ENCODE data around the gene MEI1.
"Not testable (repeated sequence)": the region's sequence is repeated elsewhere in the genome, so short reads cannot be mapped to it uniquely, and the experiment has no call there.

The MEI1 gene

DNA sequence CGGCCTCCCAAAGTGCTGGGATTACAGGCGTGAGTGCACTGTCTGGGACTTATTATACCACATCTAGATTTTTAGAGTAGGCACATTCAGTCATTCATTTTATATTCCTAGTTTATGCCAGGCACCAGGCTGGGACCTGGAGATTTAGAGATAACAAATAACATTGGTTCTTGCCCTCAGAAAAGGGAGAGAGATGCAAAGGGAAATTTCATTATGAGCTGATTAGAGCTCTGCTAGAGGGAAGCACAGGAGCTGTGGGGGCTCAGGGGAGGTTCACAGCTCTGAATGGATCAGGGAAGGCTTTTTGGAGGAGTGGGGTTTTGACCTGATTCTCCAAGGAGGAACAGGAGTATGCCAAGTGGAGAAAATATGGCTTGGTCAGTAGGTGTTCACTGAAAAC is 32.3 kb downstream of the MEI1 start:
- H2AK5ac ChIP-seq (ENCODE audit: low read length) = no peak overlapping the region
- no peak overlapping the region for H4K5ac ChIP-seq (ENCODE audit: low read length)
- H4K8ac ChIP-seq (ENCODE audit: low read depth, low read length) = no peak overlapping the region
- no peak overlapping the region for H3K9ac ChIP-seq (ENCODE audit: low read length)
- H3K27me3 ChIP-seq (ENCODE audit: insufficient read depth, low read length, poor library complexity) = no peaks in the 10 kb centered on the region
- H3K4me2 ChIP-seq (ENCODE audit: low read length) = no peak overlapping the region
- WGBS (ENCODE audit: extremely low coverage, insufficient coverage, low lambda C conversion rate) = no CpG with 5 or more reads among the region's 2 CpGs
- H3K18ac ChIP-seq (ENCODE audit: low read length) = no peak overlapping the region
- no peak overlapping the region for H3K23ac ChIP-seq (ENCODE audit: low read length)
- H3K79me2 ChIP-seq (ENCODE audit: control insufficient read depth, insufficient read depth, low read length) = no peaks in the 10 kb centered on the region
- H2BK120ac ChIP-seq (ENCODE audit: low read depth, low read length) = no peak overlapping the region
- no peaks in the 10 kb centered on the region for H3K79me1 ChIP-seq (ENCODE audit: low read length)
- no peaks in the 10 kb centered on the region for H3K36me3 ChIP-seq (ENCODE audit: control insufficient read depth, insufficient read depth, low read length)
- H3K4ac ChIP-seq (ENCODE audit: low read depth, low read length) = no peak overlapping the region
- H3K27ac ChIP-seq (ENCODE audit: low read depth, low read length) = no peak overlapping the region
- no peak for DNase-seq
- H3K56ac ChIP-seq (ENCODE audit: low read length) = no peak overlapping the region
- H3K4me1 ChIP-seq (ENCODE audit: control insufficient read depth, low read depth, low read length) = no peaks in the 10 kb centered on the region
- H3K4me3 ChIP-seq (ENCODE audit: low read length) = no peak overlapping the region
- H2BK15ac ChIP-seq (replicated peaks; ENCODE audit: low read depth) = no peak overlapping the region
- H2BK5ac ChIP-seq (ENCODE audit: low read length) = no peak overlapping the region

- Histone ChIP-seq H3K27ac (ENCODE audit: low read depth, low read length) (no peak overlapping the region), H3K56ac (ENCODE audit: low read length) (no peak overlapping the region), H3K4ac (ENCODE audit: low read depth, low read length) (no peak overlapping the region), H3K27me3 (ENCODE audit: insufficient read depth, low read length, poor library complexity) (no peaks in the 10 kb centered on the region), H3K4me1 (ENCODE audit: control insufficient read depth, low read depth, low read length) (no peaks in the 10 kb centered on the region), H2BK120ac (ENCODE audit: low read depth, low read length) (no peak overlapping the region), H2BK15ac (replicated peaks; ENCODE audit: low read depth) (no peak overlapping the region), H3K79me1 (ENCODE audit: low read length) (no peaks in the 10 kb centered on the region), H2AK5ac (ENCODE audit: low read length) (no peak overlapping the region), H2BK5ac (ENCODE audit: low read length) (no peak overlapping the region), H3K23ac (ENCODE audit: low read length) (no peak overlapping the region), H3K79me2 (ENCODE audit: control insufficient read depth, insufficient read depth, low read length) (no peaks in the 10 kb centered on the region), H3K4me2 (ENCODE audit: low read length) (no peak overlapping the region), H4K8ac (ENCODE audit: low read depth, low read length) (no peak overlapping the region), H3K18ac (ENCODE audit: low read length) (no peak overlapping the region), H3K36me3 (ENCODE audit: control insufficient read depth, insufficient read depth, low read length) (no peaks in the 10 kb centered on the region), H3K9ac (ENCODE audit: low read length) (no peak overlapping the region), H4K5ac (ENCODE audit: low read length) (no peak overlapping the region), H3K4me3 (ENCODE audit: low read length) (no peak overlapping the region)
- DNase-seq = no peak
- WGBS (ENCODE audit: extremely low coverage, insufficient coverage, low lambda C conversion rate) = no CpG with 5 or more reads among the region's 7 CpGs
Measured at GRCh38 chr22:41732096-41732772, 32.9 kb downstream of the MEI1 start.

- H3K36me3 ChIP-seq (ENCODE audit: control insufficient read depth, insufficient read depth, low read length); H3K23ac ChIP-seq (ENCODE audit: low read length); H3K18ac ChIP-seq (ENCODE audit: low read length); H4K5ac ChIP-seq (ENCODE audit: low read length); H3K4me1 ChIP-seq (ENCODE audit: control insufficient read depth, low read depth, low read length); H3K4me2 ChIP-seq (ENCODE audit: low read length); H3K4me3 ChIP-seq (ENCODE audit: low read length); H4K8ac ChIP-seq (ENCODE audit: low read depth, low read length); H2BK5ac ChIP-seq (ENCODE audit: low read length); H3K4ac ChIP-seq (ENCODE audit: low read depth, low read length); H3K79me2 ChIP-seq (ENCODE audit: control insufficient read depth, insufficient read depth, low read length); H2BK120ac ChIP-seq (ENCODE audit: low read depth, low read length); H2AK5ac ChIP-seq (ENCODE audit: low read length); H3K79me1 ChIP-seq (ENCODE audit: low read length); H3K27me3 ChIP-seq (ENCODE audit: insufficient read depth, low read length, poor library complexity); DNase-seq; H3K56ac ChIP-seq (ENCODE audit: low read length); H2BK15ac ChIP-seq (replicated peaks; ENCODE audit: low read depth); H3K9ac ChIP-seq (ENCODE audit: low read length); H3K27ac ChIP-seq (ENCODE audit: low read depth, low read length): not testable (repeated sequence)
- WGBS (ENCODE audit: extremely low coverage, insufficient coverage, low lambda C conversion rate) = no CpG with 5 or more reads among the region's 4 CpGs
Measured at GRCh38 chr22:41733241-41733640, 33.9 kb downstream of the MEI1 start.

DNA sequence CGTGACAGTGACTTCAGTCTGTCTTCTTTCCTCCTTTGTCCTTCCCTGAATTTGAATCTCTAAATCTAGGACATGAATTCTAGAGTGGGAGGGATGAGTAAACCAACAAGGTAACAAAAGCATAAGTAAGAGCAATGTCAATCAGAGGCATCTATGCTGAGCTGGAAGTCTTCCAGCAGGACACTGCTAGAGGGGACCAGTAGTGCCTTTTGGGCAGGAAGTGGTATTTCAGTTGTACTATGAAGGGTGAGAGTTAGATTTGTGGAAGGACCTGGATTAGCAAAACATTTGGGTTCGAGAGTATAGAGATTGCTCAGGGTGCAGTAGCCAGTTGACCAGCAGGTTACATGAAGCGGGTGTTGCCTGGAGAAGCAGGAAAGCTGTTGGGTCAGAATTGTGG is 40.3 kb downstream of the MEI1 start:
- H3K9ac ChIP-seq (ENCODE audit: low read length) = no peak overlapping the region
- no peak overlapping the region for H2AK5ac ChIP-seq (ENCODE audit: low read length)
- H3K4me2 ChIP-seq (ENCODE audit: low read length) = no peak overlapping the region
- no peaks in the 10 kb centered on the region for H3K27me3 ChIP-seq (ENCODE audit: insufficient read depth, low read length, poor library complexity)
- H4K8ac ChIP-seq (ENCODE audit: low read depth, low read length) = no peak overlapping the region
- H3K4me3 ChIP-seq (ENCODE audit: low read length) = no peak overlapping the region
- no peak for DNase-seq
- no peak overlapping the region for H2BK5ac ChIP-seq (ENCODE audit: low read length)
- H3K79me1 ChIP-seq (ENCODE audit: low read length) = no peaks in the 10 kb centered on the region
- H3K79me2 ChIP-seq (ENCODE audit: control insufficient read depth, insufficient read depth, low read length) = no peaks in the 10 kb centered on the region
- no peak overlapping the region for H3K23ac ChIP-seq (ENCODE audit: low read length)
- H3K4ac ChIP-seq (ENCODE audit: low read depth, low read length) = no peak overlapping the region
- no peaks in the 10 kb centered on the region for H3K36me3 ChIP-seq (ENCODE audit: control insufficient read depth, insufficient read depth, low read length)
- no peak overlapping the region for H2BK15ac ChIP-seq (replicated peaks; ENCODE audit: low read depth)
- no peak overlapping the region for H3K18ac ChIP-seq (ENCODE audit: low read length)
- no peaks in the 10 kb centered on the region for H3K4me1 ChIP-seq (ENCODE audit: control insufficient read depth, low read depth, low read length)
- no peak overlapping the region for H4K5ac ChIP-seq (ENCODE audit: low read length)
- H3K56ac ChIP-seq (ENCODE audit: low read length) = no peak overlapping the region
- no peak overlapping the region for H2BK120ac ChIP-seq (ENCODE audit: low read depth, low read length)
- H3K27ac ChIP-seq (ENCODE audit: low read depth, low read length) = no peak overlapping the region
- WGBS (ENCODE audit: extremely low coverage, insufficient coverage, low lambda C conversion rate) = no CpG with 5 or more reads among the region's 3 CpGs

DNA sequence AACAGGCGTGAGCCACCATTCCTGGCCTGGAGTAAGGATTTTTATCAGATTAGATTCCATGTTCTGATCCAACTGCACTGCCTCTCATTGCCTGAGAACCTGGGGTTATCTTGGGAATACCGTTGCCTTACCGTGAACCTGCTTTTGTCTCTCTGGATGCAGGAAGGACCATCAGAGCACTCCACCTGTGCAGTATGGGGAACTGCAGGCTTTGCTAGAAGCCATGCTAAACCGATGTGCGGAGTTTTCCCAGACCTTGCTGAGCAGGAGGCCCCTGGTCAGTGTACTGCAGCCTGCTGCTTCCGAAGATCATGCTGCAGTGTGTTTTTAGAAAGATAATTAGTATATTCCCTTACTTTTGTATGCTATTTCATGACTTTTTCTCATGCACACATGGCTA is 43.6 kb downstream of the MEI1 start:
- H4K5ac ChIP-seq (ENCODE audit: low read length) = no peak overlapping the region
- H3K4me3 ChIP-seq (ENCODE audit: low read length) = no peak overlapping the region
- H3K4me1 ChIP-seq (ENCODE audit: control insufficient read depth, low read depth, low read length) = no peaks in the 10 kb centered on the region
- H3K36me3 ChIP-seq (ENCODE audit: control insufficient read depth, insufficient read depth, low read length) = no peaks in the 10 kb centered on the region
- H3K27ac ChIP-seq (ENCODE audit: low read depth, low read length) = no peak overlapping the region
- no peak overlapping the region for H3K4ac ChIP-seq (ENCODE audit: low read depth, low read length)
- H4K8ac ChIP-seq (ENCODE audit: low read depth, low read length) = no peak overlapping the region
- H2AK5ac ChIP-seq (ENCODE audit: low read length) = no peak overlapping the region
- H3K79me1 ChIP-seq (ENCODE audit: low read length) = no peaks in the 10 kb centered on the region
- H2BK15ac ChIP-seq (replicated peaks; ENCODE audit: low read depth) = no peak overlapping the region
- no peak overlapping the region for H2BK120ac ChIP-seq (ENCODE audit: low read depth, low read length)
- no peak overlapping the region for H3K4me2 ChIP-seq (ENCODE audit: low read length)
- H3K56ac ChIP-seq (ENCODE audit: low read length) = no peak overlapping the region
- no peaks in the 10 kb centered on the region for H3K79me2 ChIP-seq (ENCODE audit: control insufficient read depth, insufficient read depth, low read length)
- DNase-seq = peak; percentile 33
- no CpG with 5 or more reads among the region's 6 CpGs for WGBS (ENCODE audit: extremely low coverage, insufficient coverage, low lambda C conversion rate)
- H3K9ac ChIP-seq (ENCODE audit: low read length) = no peak overlapping the region
- H3K18ac ChIP-seq (ENCODE audit: low read length) = no peak overlapping the region
- H2BK5ac ChIP-seq (ENCODE audit: low read length) = no peak overlapping the region
- H3K23ac ChIP-seq (ENCODE audit: low read length) = no peak overlapping the region
- H3K27me3 ChIP-seq (ENCODE audit: insufficient read depth, low read length, poor library complexity) = no peaks in the 10 kb centered on the region

- DNase-seq = no peak
- H3K18ac ChIP-seq (ENCODE audit: low read length) = no peak overlapping the region
- H2BK120ac ChIP-seq (ENCODE audit: low read depth, low read length) = no peak overlapping the region
- no peak overlapping the region for H3K9ac ChIP-seq (ENCODE audit: low read length)
- H4K5ac ChIP-seq (ENCODE audit: low read length) = no peak overlapping the region
- H3K4me2 ChIP-seq (ENCODE audit: low read length) = no peak overlapping the region
- no peak overlapping the region for H2BK5ac ChIP-seq (ENCODE audit: low read length)
- WGBS (ENCODE audit: extremely low coverage, insufficient coverage, low lambda C conversion rate) = no CpG with 5 or more reads among the region's 3 CpGs
- no peak overlapping the region for H3K4me3 ChIP-seq (ENCODE audit: low read length)
- H3K27ac ChIP-seq (ENCODE audit: low read depth, low read length) = no peak overlapping the region
- no peaks in the 10 kb centered on the region for H3K79me1 ChIP-seq (ENCODE audit: low read length)
- no peak overlapping the region for H3K56ac ChIP-seq (ENCODE audit: low read length)
- no peak overlapping the region for H3K4ac ChIP-seq (ENCODE audit: low read depth, low read length)
- H3K27me3 ChIP-seq (ENCODE audit: insufficient read depth, low read length, poor library complexity) = no peaks in the 10 kb centered on the region
- no peak overlapping the region for H2AK5ac ChIP-seq (ENCODE audit: low read length)
- no peak overlapping the region for H4K8ac ChIP-seq (ENCODE audit: low read depth, low read length)
- no peaks in the 10 kb centered on the region for H3K4me1 ChIP-seq (ENCODE audit: control insufficient read depth, low read depth, low read length)
- no peak overlapping the region for H2BK15ac ChIP-seq (replicated peaks; ENCODE audit: low read depth)
- no peaks in the 10 kb centered on the region for H3K79me2 ChIP-seq (ENCODE audit: control insufficient read depth, insufficient read depth, low read length)
- no peak overlapping the region for H3K23ac ChIP-seq (ENCODE audit: low read length)
- no peaks in the 10 kb centered on the region for H3K36me3 ChIP-seq (ENCODE audit: control insufficient read depth, insufficient read depth, low read length)
Measured at GRCh38 chr22:41745968-41746367, 46.7 kb downstream of the MEI1 start.

All from mesendoderm (in vitro differentiated cells).